Mucosa of rectum (tissue), 2 donors: Measurements from ENCODE around the gene GALNT6.

Source experiments
- H3K27ac ChIP-seq, 2 donors: one replicate each; pipeline ENCODE4 v1.7.0; 2013; ENCODE audit warnings: inconsistent platforms in 2 of 2, low read depth in 2 of 2, low read length in 2 of 2
- H3K27me3 ChIP-seq, 2 donors: one replicate each; pipeline ENCODE4 v1.7.0; 2013; ENCODE audit warnings: low read length in 2 of 2; ENCODE audit not compliant: control insufficient read depth in 2 of 2, insufficient read depth in 2 of 2
- H3K36me3 ChIP-seq, 2 donors: one replicate each; pipeline ENCODE4 v1.7.0; 2013; ENCODE audit warnings: low read length in 2 of 2; ENCODE audit not compliant: control insufficient read depth in 2 of 2, insufficient read depth in 2 of 2
- H3K4me1 ChIP-seq, 2 donors: one replicate each; pipeline ENCODE4 v1.7.0; 2013; ENCODE audit warnings: low read length in 2 of 2, mild to moderate bottlenecking in 1 of 2; ENCODE audit not compliant: control insufficient read depth in 2 of 2, insufficient read depth in 2 of 2
- H3K4me3 ChIP-seq, 2 donors: one replicate each; pipeline ENCODE4 v1.7.0; 2013; ENCODE audit warnings: low read length in 2 of 2
- H3K9ac ChIP-seq, 2 donors: one replicate each; pipeline ENCODE4 v1.7.0; 2013; ENCODE audit warnings: low read length in 2 of 2, low read depth in 1 of 2, mild to moderate bottlenecking in 1 of 2
- H3K9me3 ChIP-seq, 2 donors: one replicate each; pipeline ENCODE4 v1.7.0; 2013; ENCODE audit warnings: low read length in 2 of 2; ENCODE audit not compliant: control insufficient read depth in 2 of 2
- donor health status: healthy.
- donor health status: Normal muscosa, but diverticular disease.

GALNT6 gene

GRCh38 chr12:51406290-51406689 is 15.1 kb upstream of the GALNT6 start:
- peak overlapping the region; percentile 24 to 48 for H3K9ac ChIP-seq

DNA sequence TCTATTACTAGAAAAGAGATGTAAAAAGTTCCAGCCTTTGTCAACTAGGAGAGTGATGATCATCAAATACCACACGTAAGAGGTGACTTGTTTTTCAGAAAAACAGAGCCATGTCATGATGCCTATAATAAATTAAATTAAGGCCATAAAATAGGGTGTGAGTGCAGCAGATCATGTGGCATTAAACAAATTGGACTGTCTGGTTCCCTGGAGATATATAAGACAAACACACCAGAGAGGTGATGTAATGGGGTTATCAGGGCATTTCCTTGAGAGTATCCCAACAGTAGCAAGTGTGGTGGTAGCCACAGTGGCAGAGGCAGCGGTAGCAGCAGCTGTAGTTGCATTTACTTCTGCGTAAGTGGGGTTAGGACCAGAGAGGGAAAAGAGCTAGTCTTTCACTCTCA is 14.6 kb upstream of the GALNT6 start:
- Histone ChIP-seq H3K9ac (peak overlapping the region in 1 of 2 donors; percentile 48), H3K27me3 (no peaks in the 10 kb centered on the region), H3K9me3 (no peaks in the 10 kb centered on the region), H3K36me3 (no peaks in the 10 kb centered on the region), H3K27ac (peak overlapping the region; percentile 76 to 80), H3K4me1 (peaks cover 16 to 32% of the 10 kb centered on the region in 2 donors), H3K4me3 (no peak overlapping the region)

More at GRCh38 chr12:51406290-51406689, 15.1 kb upstream of the GALNT6 start:
- H3K27me3 ChIP-seq, result no peaks in the 10 kb centered on the region
- no peaks in the 10 kb centered on the region for H3K36me3 ChIP-seq
- peaks cover 12 to 28% of the 10 kb centered on the region in 2 donors for H3K4me1 ChIP-seq
- H3K9me3 ChIP-seq, result no peaks in the 10 kb centered on the region
- no peak overlapping the region for H3K4me3 ChIP-seq
- peak overlapping the region; percentile 76 to 80 for H3K27ac ChIP-seq

DNA sequence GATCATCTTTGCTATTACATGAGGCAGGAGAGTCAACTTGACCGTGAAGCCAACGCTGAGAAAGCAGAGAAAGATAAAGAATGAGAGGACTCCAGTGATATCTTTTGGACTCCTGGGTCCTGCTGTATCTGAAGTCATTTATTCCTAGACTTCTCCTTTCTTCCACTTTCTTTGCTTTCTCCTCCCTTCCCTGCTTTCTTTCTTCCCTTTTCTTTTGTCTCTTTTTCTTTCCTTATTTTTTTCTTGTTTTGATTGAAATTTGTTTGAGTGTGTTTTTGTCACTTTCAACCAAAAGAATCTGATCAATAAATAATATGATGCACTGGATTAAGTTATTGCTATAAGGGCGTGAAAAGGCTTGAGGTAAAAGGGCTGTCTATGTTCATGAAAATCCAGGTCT is 13.4 kb upstream of the GALNT6 start:
- Histone ChIP-seq H3K4me3 (no peak overlapping the region), H3K9me3 (no peaks in the 10 kb centered on the region), H3K36me3 (no peaks in the 10 kb centered on the region), H3K27ac (peak overlapping the region in 1 of 2 donors; percentile 9), H3K9ac (no peak overlapping the region), H3K27me3 (no peaks in the 10 kb centered on the region), H3K4me1 (peaks cover 19 to 40% of the 10 kb centered on the region in 2 donors)

- no peaks in the 10 kb centered on the region for H3K36me3 ChIP-seq
- no peak overlapping the region for H3K9ac ChIP-seq
- H3K9me3 ChIP-seq, result no peaks in the 10 kb centered on the region
- H3K4me1 ChIP-seq, result peaks cover 21 to 43% of the 10 kb centered on the region in 2 donors
- no peaks in the 10 kb centered on the region for H3K27me3 ChIP-seq
- no peak overlapping the region for H3K27ac ChIP-seq
- no peak overlapping the region for H3K4me3 ChIP-seq
These were observed 12.5 kb upstream of the GALNT6 start for GRCh38 chr12:51403681-51404136.

- H3K9ac ChIP-seq, result no peak overlapping the region
- H3K27me3 ChIP-seq, result no peaks in the 10 kb centered on the region
- H3K4me3 ChIP-seq, result no peak overlapping the region
- H3K9me3 ChIP-seq, result no peaks in the 10 kb centered on the region
- peaks cover 25 to 43% of the 10 kb centered on the region in 2 donors for H3K4me1 ChIP-seq
- H3K27ac ChIP-seq, result no peak overlapping the region
- H3K36me3 ChIP-seq, result no peaks in the 10 kb centered on the region
These were observed 12.0 kb upstream of the GALNT6 start for GRCh38 chr12:51403159-51403558.

DNA sequence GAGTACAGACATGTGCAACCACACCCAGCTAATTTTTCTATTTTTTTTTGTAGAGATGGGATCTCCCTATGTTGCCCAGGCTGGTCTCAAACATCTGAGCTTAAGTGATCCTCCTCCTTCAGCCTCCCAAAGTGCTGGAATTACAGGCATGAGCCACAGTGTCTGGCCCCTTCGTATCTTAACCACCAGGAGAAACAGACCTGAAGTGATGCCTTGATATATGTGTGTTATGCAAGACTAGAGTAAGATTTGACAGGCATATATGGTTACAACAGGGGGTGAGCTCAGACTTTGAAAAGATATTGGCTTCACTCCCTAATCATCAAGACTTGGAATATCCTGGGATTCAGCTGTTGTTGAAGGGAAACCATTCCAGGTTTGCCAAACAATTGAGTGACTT is 10.7 kb upstream of the GALNT6 start:
- Histone ChIP-seq H3K27me3 (no peaks in the 10 kb centered on the region), H3K9me3 (no peaks in the 10 kb centered on the region), H3K4me3 (no peak overlapping the region), H3K4me1 (peaks cover 26 to 45% of the 10 kb centered on the region in 2 donors), H3K36me3 (no peaks in the 10 kb centered on the region), H3K27ac (no peak overlapping the region), H3K9ac (no peak overlapping the region)

- Histone ChIP-seq H3K27me3 (no peaks in the 10 kb centered on the region), H3K27ac (no peak overlapping the region), H3K9me3 (no peaks in the 10 kb centered on the region), H3K36me3 (no peaks in the 10 kb centered on the region), H3K9ac (no peak overlapping the region), H3K4me3 (peak overlapping the region in 1 of 2 donors; percentile 7), H3K4me1 (peaks cover 23 to 41% of the 10 kb centered on the region in 2 donors)
These were observed 10.3 kb upstream of the GALNT6 start for GRCh38 chr12:51401486-51401885.

DNA sequence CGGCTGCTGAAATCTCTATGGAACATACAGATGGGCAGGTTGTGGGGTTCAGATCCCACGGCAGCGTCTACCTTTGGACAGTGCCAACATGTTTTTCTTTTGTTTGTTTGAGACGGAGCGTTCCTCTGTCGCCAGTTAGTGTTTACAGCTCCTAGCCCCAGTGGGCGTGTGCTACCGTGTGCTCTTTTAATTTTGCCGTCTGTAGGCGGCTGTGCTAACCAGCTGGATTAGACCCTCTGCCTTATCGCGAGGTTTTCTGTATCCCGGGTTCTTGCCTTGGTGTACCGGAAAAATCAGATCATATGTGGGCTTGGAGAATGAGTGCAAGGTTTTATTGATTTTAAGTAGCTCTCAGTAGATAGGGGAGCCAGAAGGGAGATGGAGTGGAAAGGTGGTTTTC is 9.8 kb upstream of the GALNT6 start:
- Histone ChIP-seq H3K4me1 (peaks cover 22 to 38% of the 10 kb centered on the region in 2 donors), H3K9ac (peak overlapping the region in 1 of 2 donors; percentile 31), H3K36me3 (no peaks in the 10 kb centered on the region), H3K27ac (no peak overlapping the region), H3K27me3 (no peaks in the 10 kb centered on the region), H3K9me3 (no peaks in the 10 kb centered on the region), H3K4me3 (peak overlapping the region in 1 of 2 donors; percentile 26)

DNA sequence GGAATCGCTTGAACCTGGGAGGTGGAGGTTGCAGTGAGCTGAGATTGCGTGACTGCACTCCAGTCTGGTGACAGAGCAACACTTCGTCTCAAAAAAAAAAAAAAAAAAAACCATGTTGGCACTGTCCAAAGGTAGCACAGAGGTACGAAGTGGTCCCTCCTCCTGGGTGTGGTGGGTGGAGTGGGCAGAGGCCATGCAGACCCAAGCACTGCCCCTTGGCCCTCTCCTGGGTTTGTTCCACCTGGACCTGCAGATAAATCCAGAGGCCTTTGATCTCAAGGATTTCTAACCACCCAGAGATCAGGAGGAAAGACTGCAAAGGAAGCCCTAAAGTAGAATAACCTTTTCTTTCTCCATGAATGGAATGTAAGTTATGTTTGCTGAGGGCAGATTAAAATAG is 8.7 kb upstream of the GALNT6 start:
- H3K4me1 ChIP-seq, result peaks cover 22 to 33% of the 10 kb centered on the region in 2 donors

DNA sequence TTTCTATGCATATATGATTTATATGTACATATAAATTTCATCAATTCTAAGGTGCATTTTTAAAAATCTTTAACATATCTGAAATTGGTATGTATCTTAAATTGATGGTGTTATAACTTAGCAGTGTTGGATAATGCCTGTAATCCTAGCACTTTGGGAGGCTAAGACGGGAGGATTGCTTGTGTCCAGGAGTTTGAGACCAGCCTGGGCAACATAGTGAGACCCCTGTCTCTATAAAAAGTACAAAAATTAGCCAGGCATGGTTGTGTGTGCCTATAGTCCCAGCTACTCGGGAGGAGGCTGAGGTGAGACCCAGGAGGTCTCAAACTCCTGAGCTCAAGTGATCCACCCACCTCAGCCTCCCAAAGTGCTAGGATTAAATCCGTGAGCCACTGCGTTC is 6.5 kb upstream of the GALNT6 start:
- Histone ChIP-seq H3K27ac (no peak overlapping the region), H3K36me3 (no peaks in the 10 kb centered on the region), H3K9ac (no peak overlapping the region), H3K9me3 (no peaks in the 10 kb centered on the region), H3K4me1 (peaks cover 16 to 32% of the 10 kb centered on the region in 2 donors), H3K27me3 (no peaks in the 10 kb centered on the region), H3K4me3 (no peak overlapping the region)

More for the DNA sequence above, 8.7 kb upstream of the GALNT6 start:
- Histone ChIP-seq H3K9ac (peak overlapping the region in 1 of 2 donors; percentile 47), H3K27me3 (no peaks in the 10 kb centered on the region), H3K9me3 (no peaks in the 10 kb centered on the region), H3K27ac (peak overlapping the region in 1 of 2 donors; percentile 8), H3K4me3 (no peak overlapping the region), H3K36me3 (no peaks in the 10 kb centered on the region)
